SW 1271 (cell line): Measurements from ENCODE around the gene EDDM13.
A peak's percentile ranks its signal among the peaks of the same experiment; 100 is the strongest.
"Not testable (repeated sequence)": the region's sequence is repeated elsewhere in the genome, so short reads cannot be mapped to it uniquely, and the experiment has no call there.

Experiments
- DNase-seq, 2 experiments: peaks; one replicate each; lab custom pipeline; 2025; lab: John Stamatoyannopoulos, UW

The EDDM13 gene

DNA sequence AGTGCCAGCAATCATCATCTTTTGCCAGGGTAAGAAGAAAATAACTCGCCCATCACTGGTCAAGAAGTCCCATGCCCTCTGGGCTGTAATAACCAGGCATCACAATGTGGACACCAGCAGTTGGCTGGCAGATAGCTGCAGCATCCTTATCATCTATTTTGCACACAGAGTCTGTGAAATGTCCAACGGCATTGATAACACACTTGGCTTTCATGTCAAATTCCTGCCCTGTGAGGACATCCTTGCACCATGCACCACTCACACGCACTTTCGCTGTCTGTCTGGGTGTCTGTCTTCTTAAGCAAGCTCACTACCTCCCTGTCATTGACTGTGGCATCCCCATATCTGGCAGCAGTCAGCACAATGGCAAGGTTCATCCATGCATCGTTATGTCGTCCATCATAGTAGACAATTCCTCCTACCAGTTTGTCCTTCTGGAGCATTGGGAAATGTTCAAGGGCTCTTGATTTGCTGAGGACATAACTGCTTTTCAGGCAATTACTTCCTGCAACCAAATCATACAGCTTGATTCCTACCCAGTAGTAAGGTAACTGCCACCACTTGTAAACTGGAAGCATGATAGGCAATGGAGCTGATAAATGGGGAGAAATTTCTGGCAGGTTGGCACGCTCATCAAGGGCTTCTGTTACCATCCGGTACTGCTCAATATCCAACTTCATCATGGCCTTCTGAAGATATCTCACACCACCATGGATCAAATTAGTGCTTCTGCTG is 48.9 kb downstream of the EDDM13 start:
- no peak for DNase-seq

DNA sequence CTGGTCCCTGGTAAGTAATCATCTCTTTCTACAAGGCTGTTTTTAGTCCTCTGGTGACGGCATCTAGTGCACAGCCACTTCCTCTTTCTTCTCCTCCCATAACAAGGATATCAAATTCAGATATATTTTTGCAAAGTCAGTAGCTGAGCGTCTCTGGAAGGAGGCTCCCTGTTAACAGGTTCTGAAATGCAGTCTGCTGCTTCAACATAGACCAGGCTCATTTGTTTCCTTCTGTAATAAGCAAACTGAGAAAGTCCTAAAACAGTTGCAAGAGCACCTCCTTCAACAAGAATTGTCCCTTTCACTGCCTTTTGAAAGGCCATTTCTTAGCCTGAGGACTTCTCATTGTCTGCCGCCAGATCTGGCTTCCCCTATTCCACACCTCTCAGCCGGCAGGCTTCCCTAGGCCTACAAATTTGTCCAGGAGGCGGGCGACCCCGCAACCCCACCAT is 49.5 kb downstream of the EDDM13 start:
- DNase-seq = no peak

DNA sequence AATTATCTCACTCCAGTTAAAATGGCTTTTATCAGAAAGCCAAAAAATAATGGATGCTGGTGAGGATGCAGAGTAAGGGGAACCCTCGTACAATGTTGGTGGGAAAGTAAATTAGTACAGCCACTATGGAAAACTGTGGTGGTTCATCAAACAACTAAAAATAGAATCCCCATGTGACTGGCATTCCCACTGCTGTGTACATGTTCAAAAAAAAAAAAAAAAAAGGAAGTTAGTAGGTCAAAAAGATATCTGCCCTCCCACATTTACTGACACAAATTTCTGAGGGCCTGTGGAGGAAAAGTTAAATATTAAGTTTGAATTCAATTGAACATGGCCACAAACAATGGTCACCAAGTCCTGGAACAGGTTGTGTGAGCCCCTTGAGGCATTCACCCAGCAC is 51.9 kb downstream of the EDDM13 start:
- no peak for DNase-seq

DNA sequence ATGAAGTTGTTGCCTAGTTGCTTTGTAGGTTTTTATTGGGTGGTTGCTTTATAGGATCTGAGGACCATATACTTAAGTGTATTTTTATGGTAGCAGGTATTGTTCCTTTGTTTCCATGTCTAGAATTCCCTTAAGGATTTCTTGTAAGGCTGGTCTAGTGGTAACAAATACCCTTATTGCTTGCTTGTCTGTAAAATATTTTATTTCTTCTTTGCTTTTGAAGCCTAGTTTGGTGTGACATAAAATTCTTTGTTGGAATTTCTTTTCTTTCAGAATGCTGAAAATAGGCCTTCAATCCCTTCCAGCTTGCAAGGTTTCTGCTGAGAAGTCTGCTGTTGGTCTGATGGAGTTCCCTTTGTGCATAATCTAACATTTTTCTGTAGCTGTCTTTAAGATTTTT is 60.1 kb downstream of the EDDM13 start:
- DNase-seq = no peak

DNA sequence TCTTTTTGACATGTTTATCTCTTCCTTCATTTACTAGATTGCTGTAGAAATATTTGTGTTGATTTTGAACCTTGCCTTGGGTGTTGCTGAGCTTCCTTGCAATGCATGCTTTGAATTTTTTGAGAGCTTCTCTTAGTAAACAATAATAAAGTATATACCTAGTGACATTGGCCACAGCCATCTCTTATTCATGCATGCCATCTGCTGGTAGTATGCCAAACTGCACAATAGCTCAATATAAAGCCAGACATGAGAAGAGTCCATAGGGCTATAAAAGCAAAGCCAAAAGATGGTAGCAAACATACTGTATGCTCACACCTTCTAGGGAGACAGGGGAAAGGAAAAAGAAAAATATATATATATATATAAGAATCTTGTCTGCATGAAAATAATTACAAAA is 61.0 kb downstream of the EDDM13 start:
- peak in 1 of 2 experiments; percentile 19 for DNase-seq

DNA sequence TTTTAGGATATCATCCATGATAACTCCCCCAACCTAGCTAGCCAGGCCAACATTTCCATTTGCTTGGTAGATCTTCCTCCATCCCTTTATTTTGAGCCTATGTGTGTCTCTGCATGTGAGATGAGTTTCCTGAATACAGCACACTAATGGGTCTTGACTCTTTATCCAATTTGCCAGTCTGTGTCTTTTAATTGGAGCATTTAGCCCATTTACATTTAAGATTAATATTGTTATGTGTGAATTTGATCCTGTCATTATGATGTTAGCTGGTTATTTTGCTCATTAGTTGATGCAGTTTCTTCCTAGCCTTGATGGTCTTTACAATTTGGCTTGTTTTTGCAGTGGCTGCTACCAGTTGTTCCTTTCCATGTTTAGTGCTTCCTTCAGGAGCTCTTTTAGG is 62.8 kb downstream of the EDDM13 start:
- DNase-seq = not testable (repeated sequence)

DNA sequence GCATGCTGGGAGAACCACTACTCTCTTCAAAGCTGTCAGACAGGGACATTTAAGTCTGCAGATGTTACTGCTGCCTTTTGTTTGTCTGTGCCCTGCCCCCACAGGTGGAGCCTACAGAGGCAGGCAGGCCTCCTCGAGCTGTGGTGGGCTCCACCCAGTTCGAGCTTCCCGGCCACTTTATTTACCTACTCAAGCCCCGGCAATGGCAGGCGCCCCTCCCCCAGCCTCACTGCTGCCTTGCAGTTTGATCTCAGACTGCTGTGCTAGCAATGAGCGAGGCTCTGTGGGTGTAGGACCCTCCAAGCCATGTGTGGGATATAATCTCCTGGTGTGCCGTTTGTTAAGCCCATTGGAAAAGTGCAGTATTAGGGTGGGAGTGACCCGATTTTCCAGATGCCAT is 64.5 kb downstream of the EDDM13 start:
- not testable (repeated sequence) for DNase-seq

DNA sequence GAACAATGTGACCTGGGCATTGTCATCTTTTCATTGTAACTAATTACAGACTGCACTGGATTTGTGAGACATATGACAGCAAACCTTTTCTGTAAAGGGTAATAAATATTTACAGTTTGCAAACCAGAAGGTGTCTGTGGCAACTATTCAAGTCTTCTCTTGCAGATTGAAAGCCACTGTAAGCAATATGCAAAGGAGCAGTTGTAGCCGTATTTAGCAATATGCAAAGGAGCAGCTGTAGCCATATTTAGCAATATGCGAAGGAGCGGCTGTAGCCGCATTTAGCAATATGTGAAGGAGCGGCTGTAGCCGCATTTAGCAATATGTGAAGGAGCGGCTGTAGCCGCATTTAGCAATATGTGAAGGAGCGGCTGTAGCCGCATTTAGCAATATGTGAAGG is 66.5 kb downstream of the EDDM13 start:
- not testable (repeated sequence) for DNase-seq

DNA sequence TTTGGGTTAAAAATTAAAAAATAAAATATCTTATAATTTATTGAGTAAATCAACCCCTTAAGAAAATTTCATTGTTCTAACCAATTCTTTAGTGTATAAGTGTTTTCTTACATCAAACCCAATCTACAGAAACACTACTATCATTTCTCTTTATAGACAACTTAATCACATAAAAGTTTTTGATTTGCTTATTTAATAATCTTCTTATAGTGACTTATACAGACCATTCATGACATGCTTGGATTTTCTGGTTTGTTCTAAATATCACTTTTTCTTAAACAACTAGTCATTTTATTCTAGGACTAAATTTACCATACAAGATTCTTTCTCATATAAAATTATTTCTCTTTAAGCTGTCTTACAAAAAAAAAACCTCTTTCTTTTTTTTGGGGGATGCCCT is 69.4 kb downstream of the EDDM13 start:
- no peak for DNase-seq

DNA sequence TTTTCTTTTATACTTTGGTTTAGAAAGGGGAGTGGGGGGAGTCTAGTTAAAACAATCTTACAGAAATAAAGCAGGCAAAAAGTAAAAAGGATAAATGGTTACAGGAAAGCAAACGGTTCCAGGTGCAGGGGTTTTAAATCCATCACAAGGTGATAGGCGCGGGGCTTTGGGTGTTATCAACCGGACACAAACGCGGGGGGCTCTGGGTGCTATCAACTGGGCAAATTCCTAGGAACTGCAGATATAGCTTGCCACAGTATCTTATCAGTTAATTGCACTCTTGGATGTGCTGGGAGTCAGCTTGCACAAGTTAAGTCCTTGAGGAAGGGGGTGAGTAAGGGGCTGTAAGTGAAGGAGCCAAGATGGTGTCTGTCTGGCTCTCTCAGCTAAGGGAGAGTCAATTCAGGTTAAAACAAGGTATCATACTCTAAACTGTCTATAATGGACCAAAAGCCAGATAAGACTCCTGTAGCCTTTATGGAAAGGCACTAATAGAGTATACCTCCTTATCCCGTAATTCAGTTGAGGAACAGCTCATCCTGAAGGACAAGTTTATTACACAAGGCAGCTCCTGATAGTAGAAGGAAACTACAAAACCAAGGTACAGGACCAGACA is 74.7 kb downstream of the EDDM13 start:
- no peak for DNase-seq

DNA sequence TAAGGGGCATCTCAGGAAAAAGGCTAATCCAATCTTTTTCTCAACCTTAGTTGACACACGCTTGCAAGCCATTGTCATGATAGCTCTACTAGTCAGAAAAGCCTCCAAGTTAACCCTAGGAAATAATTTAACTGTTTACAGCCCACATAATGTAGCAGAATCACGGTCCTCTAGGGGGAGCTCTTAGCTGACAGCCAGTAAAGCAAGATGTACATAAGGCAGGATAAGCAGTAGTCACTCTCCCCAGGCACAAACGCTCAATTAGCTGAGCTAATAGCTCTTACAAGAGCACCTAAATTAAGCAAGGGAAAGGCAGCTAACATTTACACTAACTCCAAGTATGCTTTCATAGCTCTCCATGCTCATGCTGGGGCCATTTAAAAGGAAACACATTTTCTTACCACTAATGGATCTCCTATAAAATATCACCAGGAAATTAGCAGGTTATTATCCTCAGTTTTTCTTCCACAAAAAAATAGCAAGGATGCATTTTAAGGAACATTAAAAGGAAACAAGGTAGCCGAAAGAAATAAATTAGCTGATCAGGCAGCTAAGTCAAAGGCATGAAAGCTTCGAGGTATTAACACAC is 75.8 kb downstream of the EDDM13 start:
- DNase-seq = no peak

DNA sequence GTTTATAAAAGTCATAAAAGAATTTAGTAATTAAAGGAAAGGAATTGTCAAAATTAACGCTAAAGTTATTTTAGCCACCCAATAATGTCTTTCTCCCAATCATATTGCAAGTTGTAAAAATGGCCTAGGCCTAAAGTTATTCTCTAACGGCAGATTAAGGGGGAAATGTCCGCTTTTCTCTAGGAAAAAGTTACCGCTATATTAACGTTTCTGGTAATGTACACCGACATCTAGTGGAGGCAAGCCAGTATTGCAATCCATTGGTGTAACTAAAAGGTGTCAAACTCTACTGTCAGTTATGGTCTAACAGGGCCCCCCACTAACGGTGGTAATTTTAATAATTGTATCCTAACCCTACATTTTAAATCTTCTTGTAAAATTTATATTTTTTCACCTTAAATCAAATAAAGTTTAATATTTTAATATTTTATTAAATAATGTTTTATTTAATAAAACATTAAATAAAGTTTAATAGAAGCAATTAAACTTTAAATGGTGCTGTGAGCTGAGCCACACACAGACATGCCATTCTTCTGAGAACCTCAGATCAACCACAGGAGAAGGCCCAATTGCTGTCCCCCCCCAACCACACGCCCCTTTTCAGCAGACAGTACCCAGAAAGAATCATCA is 78.0 kb downstream of the EDDM13 start:
- peak in 1 of 2 experiments; percentile 25 for DNase-seq

DNA sequence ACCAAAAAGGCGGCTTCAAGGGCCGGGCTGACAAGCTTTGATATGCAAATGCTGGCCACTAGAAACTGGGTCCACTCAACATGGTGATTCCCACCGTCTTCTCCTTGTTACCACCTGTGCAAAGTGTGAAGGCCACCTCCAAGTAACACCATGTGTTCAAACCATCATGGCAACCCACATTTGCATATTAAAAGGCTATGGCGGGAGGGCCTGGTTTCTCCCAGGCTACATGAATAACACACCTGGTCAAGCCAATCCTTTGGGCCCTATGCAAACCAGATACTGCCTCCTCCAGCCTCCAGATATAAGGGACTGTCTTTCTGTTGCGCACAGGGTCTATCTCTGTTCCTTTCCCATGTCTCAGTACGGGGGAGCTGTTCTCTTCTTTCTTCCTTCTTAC is 78.7 kb downstream of the EDDM13 start:
- DNase-seq = no peak

DNA sequence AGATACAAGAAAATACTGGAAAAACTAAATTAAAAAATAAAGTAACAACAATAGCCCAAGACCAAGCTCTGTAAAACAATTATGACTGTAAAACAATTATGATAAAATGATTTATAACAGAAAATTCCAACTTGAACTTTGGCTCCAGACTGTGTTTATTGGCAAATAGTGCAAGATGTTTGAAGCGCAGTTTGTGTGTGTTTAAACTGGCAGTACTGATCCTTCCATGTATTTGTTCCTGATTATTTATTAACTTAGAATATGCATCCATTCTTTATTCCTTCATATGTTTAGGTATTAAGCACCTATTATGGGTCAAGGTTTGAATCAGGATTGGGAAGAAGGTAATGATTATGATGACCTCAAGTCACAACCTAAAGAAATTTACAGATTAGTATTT is 83.0 kb downstream of the EDDM13 start:
- DNase-seq = no peak

DNA sequence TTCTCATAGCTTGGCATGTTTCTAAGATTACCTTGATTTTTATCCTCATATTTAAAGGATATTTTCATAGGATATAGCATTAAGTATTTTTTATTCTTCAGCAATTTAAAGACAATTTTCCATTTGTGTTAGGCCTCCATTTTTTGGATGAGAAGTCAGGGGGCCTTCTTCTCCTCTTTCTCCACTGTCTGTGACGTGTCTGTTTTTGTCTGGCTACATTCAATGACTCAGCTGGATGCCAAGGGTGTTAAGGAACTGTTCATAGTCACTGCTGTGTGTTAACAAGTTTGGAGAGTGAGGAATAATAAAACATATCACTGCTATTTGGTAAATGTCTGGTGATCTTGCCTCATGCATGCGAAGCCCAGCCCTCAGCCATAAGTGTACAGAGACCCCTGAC is 84.4 kb downstream of the EDDM13 start:
- DNase-seq = no peak
